HL-60/S4 treated with retinoic acid at 250 ng/mL for 4 days and 3 days (cell line): ENCODE data around the gene ARHGAP36.

ENCODE experiments used
- in situ Hi-C: fragments of 300-500 bp; cut with MboI; formaldehyde crosslinking; loops from 2 replicates; pipeline ENCODE4 v1.7.0; 2022; ENCODE audit warnings: low sequenced_read_pairs

The ARHGAP36 gene

GRCh38 chrX:131058136-131058868 is at the start of gene ARHGAP36:
Gene ARHGAP36, plus strand, starts transcription at chrX:131058346. Its CDS starts 23,320 bp downstream, at chrX:131081666.
- in situ Hi-C loops, result no loop called here

- in situ Hi-C loops, result no loop called here
Measured at GRCh38 chrX:131010186-131010585, 48.0 kb upstream of the ARHGAP36 start.

- in situ Hi-C loops, result no loop called here
Measured at GRCh38 chrX:131025336-131025735, 32.8 kb upstream of the ARHGAP36 start.

- in situ Hi-C loops, result no loop called here
Measured at GRCh38 chrX:131032354-131033230, 25.6 kb upstream of the ARHGAP36 start.

- in situ Hi-C loops, result no loop called here
Measured at GRCh38 chrX:131034063-131034462, 24.1 kb upstream of the ARHGAP36 start.

- in situ Hi-C loops, result no loop called here
Measured at GRCh38 chrX:131040781-131041180, 17.4 kb upstream of the ARHGAP36 start.

- in situ Hi-C loops, result no loop called here
Measured at GRCh38 chrX:131041667-131042066, 16.5 kb upstream of the ARHGAP36 start.

- in situ Hi-C loops, result no loop called here
Measured at GRCh38 chrX:131045726-131046125, 12.4 kb upstream of the ARHGAP36 start.

- in situ Hi-C loops, result no loop called here
Measured at GRCh38 chrX:131046596-131046995, 11.6 kb upstream of the ARHGAP36 start.

- in situ Hi-C loops, result no loop called here
Measured at GRCh38 chrX:131047180-131047579, 11.0 kb upstream of the ARHGAP36 start.

GRCh38 chrX:131053076-131053475 is 5.1 kb upstream of the ARHGAP36 start:
- in situ Hi-C loops, result no loop called here

- in situ Hi-C loops, result no loop called here
Measured at GRCh38 chrX:131054906-131055305, 3.2 kb upstream of the ARHGAP36 start.

- in situ Hi-C loops, result no loop called here
Measured at GRCh38 chrX:131057706-131058105, 440 bp upstream of the ARHGAP36 start.

GRCh38 chrX:131059246-131059645 is 1.1 kb downstream of the ARHGAP36 start:
- in situ Hi-C loops, result no loop called here

GRCh38 chrX:131060147-131060546 is 2.0 kb downstream of the ARHGAP36 start:
- in situ Hi-C loops, result no loop called here

- in situ Hi-C loops, result no loop called here
Measured at GRCh38 chrX:131061306-131061705, 3.2 kb downstream of the ARHGAP36 start.

- in situ Hi-C loops, result no loop called here
Measured at GRCh38 chrX:131063613-131064012, 5.5 kb downstream of the ARHGAP36 start.

GRCh38 chrX:131066237-131066636 is 8.1 kb downstream of the ARHGAP36 start:
- in situ Hi-C loops, result no loop called here

GRCh38 chrX:131067216-131067615 is 9.1 kb downstream of the ARHGAP36 start:
- in situ Hi-C loops, result no loop called here

GRCh38 chrX:131067846-131068745 is 9.9 kb downstream of the ARHGAP36 start:
- in situ Hi-C loops, result no loop called here
